Gastroesophageal sphincter (tissue), 4 donors: Measurements from ENCODE around the gene RRP9. TPM values are rescaled to one million over a fixed set of nuclear protein-coding genes. Genes with fewer than 3 reads are reported as not detected.

Experiments used
- ATAC-seq: fragments of 150-250 bp; one replicate; pipeline ENCODE4 v1.9.1; 2016; ENCODE audit warnings: mild to moderate bottlenecking, moderate library complexity
- H3K27ac ChIP-seq, 4 donors: fragments of 200-600 bp; sonication (generic) in 3 of 4; 1 replicate in 3 of 4; 2 replicates in 1 of 4; pipeline ENCODE4 v1.5.1; 2016 to 2019
- H3K27me3 ChIP-seq: fragments of 200-600 bp; sonication (generic); one replicate; pipeline ENCODE4 v1.5.1; 2019
- H3K36me3 ChIP-seq, 2 donors: fragments of 200-600 bp; sonication (generic); one replicate each; pipeline ENCODE4 v1.5.1; 2019; ENCODE audit warnings: control low read depth in 1 of 2
- H3K4me1 ChIP-seq, 3 donors: fragments of 200-600 bp; sonication (generic); 1 replicate in 2 of 3; 2 replicates in 1 of 3; pipeline ENCODE4 v1.5.1; 2016 to 2019; ENCODE audit warnings: control low read depth in 2 of 3
- H3K4me3 ChIP-seq, 2 donors: fragments of 200-600 bp; sonication (generic); one replicate each; pipeline ENCODE4 v1.5.1; 2019; ENCODE audit warnings: mild to moderate bottlenecking in 1 of 2, moderate library complexity in 1 of 2
- H3K9me3 ChIP-seq, 3 donors: fragments of 200-600 bp; sonication (generic); one replicate each; pipeline ENCODE4 v1.5.1; 2017 to 2019; ENCODE audit warnings: control low read depth in 2 of 3
- EP300 ChIP-seq: sonication (generic); formaldehyde crosslinking; IDR thresholded peaks from one replicate; pipeline ENCODE4 v1.6.1; 2017; ENCODE audit warnings: antibody characterized with exemption, mild to moderate bottlenecking
- POLR2A ChIP-seq, 2 donors: fragments of 450-650 bp; IDR thresholded peaks; one replicate each; pipeline ENCODE4 v1.6.1; 2017; ENCODE audit warnings: antibody characterized with exemption in 2 of 2, mild to moderate bottlenecking in 2 of 2, moderate library complexity in 1 of 2
- POLR2AphosphoS5 ChIP-seq: sonication (generic); formaldehyde crosslinking; IDR thresholded peaks from one replicate; pipeline ENCODE4 v1.6.1; 2017; ENCODE audit warnings: antibody characterized with exemption
- WGBS, 2 donors: methylation state at CpG; one replicate each; pipeline ENCODE4 v1.1.5; 2018; ENCODE audit warnings: low coverage in 1 of 2; 5-methylcytosine and 5-hydroxymethylcytosine counted together
- total RNA-seq, 4 donors: library from RNA; depleted of rRNA; stranded (reverse); fragments of >200 nt; gene quantifications; one replicate each; pipeline ENCODE4 v1.1.0, GENCODE V29; 2016
- TF ChIP-seq, protein P1 (sequence below), 4 experiments: fragments of 200-600 bp in 2 of 4; fragments of 450-650 bp in 2 of 4; sonication (generic) in 1 of 4; IDR thresholded peaks; one replicate each; pipeline ENCODE4 v1.5.1; 2017 to 2019; ENCODE audit warnings: antibody characterized with exemption in 4 of 4, mild to moderate bottlenecking in 2 of 4, moderate library complexity in 2 of 4

Gene RRP9
- total RNA-seq, 4 donors from 2014 or later = 5.3 to 14.8 (median 10.9) TPM

DNA sequence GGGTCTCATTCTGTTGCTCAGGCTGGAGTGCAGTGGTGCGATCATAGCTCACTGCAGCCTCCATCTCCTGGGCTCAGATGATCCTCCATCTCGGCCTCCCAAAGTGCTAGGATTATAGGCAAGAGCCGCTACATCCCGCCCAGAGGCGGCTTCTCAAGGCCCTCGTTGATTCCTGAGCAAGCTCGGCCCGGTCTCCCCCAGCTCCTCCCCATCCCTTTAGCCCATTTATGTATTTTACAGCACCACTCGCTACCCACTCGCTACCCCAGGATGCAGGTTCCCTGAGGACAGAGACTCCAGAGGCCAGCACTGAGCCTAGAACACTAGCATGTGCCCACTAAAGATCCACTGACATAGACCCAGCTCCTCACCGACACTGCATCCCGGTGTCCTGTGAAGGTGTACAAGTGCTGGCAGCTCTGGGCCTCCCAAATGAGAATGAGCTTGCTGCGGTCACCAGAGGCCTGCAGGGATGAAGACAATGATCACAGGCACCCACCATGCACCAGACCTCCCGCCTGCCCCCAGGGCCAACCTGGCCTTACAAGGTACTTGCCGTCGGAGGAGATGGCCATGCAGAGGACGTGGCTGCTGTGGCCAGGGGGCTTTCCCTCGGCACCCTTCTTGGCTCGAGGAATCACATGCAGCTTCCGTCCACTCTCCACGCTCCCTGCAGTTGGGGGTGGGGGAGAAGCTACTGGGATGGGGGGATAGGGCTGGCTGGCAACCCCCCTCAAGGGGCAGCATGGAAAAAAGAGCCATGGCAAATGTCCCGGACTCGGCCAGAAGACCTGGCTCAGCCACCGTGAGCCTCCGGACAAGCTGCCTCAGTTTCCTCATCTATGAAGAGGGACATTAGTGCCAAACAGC, 5.6 kb downstream of the RRP9 start:
- H3K9me3 ChIP-seq = no peaks in the 10 kb centered on the region

GRCh38 chr3:51934991-51935885, 6.5 kb downstream of the RRP9 start:
- 60 to 90% methylated on average over 5 to 12 of the region's 28 CpGs for WGBS, 2 donors

More for the DNA sequence above, 5.6 kb downstream of the RRP9 start:
- no peaks in the 10 kb centered on the region for H3K27me3 ChIP-seq
- peaks cover 0 to 83% of the 10 kb centered on the region in 2 donors for H3K36me3 ChIP-seq
- 95 to 100% methylated on average over 2 to 12 of the region's 25 CpGs for whole genome bisulfite sequencing, 2 donors
- H3K4me1 ChIP-seq = peaks cover 0 to 23% (median 8%) of the 10 kb centered on the region in 3 donors
- no peak overlapping the region for H3K27ac ChIP-seq
- no peak for ATAC-seq
- TF ChIP-seq POLR2A (IDR thresholded peaks at IDR 0.05) (no peak), POLR2AphosphoS5 (no peak), EP300 (no peak)
- TF ChIP-seq, protein P1, sequence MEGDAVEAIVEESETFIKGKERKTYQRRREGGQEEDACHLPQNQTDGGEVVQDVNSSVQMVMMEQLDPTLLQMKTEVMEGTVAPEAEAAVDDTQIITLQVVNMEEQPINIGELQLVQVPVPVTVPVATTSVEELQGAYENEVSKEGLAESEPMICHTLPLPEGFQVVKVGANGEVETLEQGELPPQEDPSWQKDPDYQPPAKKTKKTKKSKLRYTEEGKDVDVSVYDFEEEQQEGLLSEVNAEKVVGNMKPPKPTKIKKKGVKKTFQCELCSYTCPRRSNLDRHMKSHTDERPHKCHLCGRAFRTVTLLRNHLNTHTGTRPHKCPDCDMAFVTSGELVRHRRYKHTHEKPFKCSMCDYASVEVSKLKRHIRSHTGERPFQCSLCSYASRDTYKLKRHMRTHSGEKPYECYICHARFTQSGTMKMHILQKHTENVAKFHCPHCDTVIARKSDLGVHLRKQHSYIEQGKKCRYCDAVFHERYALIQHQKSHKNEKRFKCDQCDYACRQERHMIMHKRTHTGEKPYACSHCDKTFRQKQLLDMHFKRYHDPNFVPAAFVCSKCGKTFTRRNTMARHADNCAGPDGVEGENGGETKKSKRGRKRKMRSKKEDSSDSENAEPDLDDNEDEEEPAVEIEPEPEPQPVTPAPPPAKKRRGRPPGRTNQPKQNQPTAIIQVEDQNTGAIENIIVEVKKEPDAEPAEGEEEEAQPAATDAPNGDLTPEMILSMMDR (IDR thresholded peaks at IDR 0.05) = no peak
- H3K4me3 ChIP-seq = no peak overlapping the region

DNA sequence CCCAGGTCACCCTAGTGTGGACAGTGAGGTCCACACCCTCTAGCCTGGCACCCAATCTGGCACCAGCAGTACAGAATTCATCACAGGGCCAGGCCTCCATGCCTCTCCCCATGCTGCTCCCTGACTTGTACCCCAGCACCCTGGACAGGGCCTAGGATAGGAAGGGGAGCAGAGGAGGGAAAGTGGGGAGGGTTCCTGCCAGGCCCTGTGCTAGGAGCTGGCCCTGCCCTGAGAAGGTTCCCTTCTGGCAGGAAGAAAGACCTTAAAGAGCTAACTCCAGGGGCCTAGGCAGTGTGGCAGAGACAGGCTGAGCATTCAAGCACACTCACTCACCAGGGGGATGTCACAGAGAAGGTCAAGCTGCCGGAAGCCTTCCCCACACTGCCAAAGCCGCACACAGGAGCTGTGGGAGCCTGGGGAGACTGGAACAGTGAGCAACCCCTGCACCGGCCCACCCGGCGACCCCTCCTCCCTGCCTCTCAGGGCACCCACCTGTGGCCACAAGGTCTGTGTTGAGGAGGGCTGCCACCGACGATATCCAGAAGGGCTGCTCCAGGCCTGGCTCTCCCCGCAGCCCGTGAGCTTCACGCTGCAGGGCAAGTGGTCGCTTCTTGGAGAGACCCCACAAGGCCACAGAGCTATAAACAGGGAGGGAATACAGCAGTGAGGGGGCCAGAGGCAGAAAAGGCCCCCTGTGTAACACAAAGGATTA, 7.4 kb downstream of the RRP9 start:
- WGBS, 2 donors = 75% methylated on average over 2 of the region's 11 CpGs; no CpG with 5 or more reads in 1 of the 2 donors
- H3K36me3 ChIP-seq = peaks cover 0 to 84% of the 10 kb centered on the region in 2 donors

More at GRCh38 chr3:51934991-51935885, 6.5 kb downstream of the RRP9 start:
- H3K36me3 ChIP-seq = peaks cover 0 to 86% of the 10 kb centered on the region in 2 donors
- H3K27ac ChIP-seq = no peak overlapping the region
- peaks cover 0 to 14% (median 1%) of the 10 kb centered on the region in 3 donors for H3K4me1 ChIP-seq
- H3K4me3 ChIP-seq = no peak overlapping the region
- TF ChIP-seq EP300 = no peak
- TF ChIP-seq, protein P1 (IDR thresholded peaks at IDR 0.05) = no peak
- no peak for TF ChIP-seq POLR2A (IDR thresholded peaks at IDR 0.05)
- no peak for TF ChIP-seq POLR2AphosphoS5
- no peak for ATAC-seq
- H3K27me3 ChIP-seq = no peaks in the 10 kb centered on the region
- H3K9me3 ChIP-seq = no peaks in the 10 kb centered on the region

GRCh38 chr3:51933471-51934138, 8.1 kb downstream of the RRP9 start:
- Histone ChIP-seq H3K4me1 (no peaks in the 10 kb centered on the region), H3K4me3 (no peak overlapping the region), H3K27ac (no peak overlapping the region), H3K36me3 (peaks cover 0 to 77% of the 10 kb centered on the region in 2 donors), H3K27me3 (no peaks in the 10 kb centered on the region), H3K9me3 (no peaks in the 10 kb centered on the region)
- TF ChIP-seq EP300 = no peak
- TF ChIP-seq, protein P1 (IDR thresholded peaks at IDR 0.05) = no peak
- TF ChIP-seq POLR2AphosphoS5 = no peak
- no peak for TF ChIP-seq POLR2A (IDR thresholded peaks at IDR 0.05)
- no peak for ATAC-seq
- 77 to 91% methylated on average over 4 to 6 of the region's 13 CpGs for WGBS, 2 donors

More for the DNA sequence above, 7.4 kb downstream of the RRP9 start:
- H3K27me3 ChIP-seq = no peaks in the 10 kb centered on the region
- H3K4me3 ChIP-seq = no peak overlapping the region
- no peak for TF ChIP-seq POLR2AphosphoS5
- TF ChIP-seq, protein P1 (IDR thresholded peaks at IDR 0.05) = no peak
- TF ChIP-seq EP300 = no peak
- TF ChIP-seq POLR2A (IDR thresholded peaks at IDR 0.05) = no peak
- ATAC-seq = no peak
- peaks cover 0 to 6% (median 0%) of the 10 kb centered on the region in 3 donors for H3K4me1 ChIP-seq
- H3K9me3 ChIP-seq = no peaks in the 10 kb centered on the region
- no peak overlapping the region for H3K27ac ChIP-seq
